ENCODE measurements around the gene NEO1.

DNA sequence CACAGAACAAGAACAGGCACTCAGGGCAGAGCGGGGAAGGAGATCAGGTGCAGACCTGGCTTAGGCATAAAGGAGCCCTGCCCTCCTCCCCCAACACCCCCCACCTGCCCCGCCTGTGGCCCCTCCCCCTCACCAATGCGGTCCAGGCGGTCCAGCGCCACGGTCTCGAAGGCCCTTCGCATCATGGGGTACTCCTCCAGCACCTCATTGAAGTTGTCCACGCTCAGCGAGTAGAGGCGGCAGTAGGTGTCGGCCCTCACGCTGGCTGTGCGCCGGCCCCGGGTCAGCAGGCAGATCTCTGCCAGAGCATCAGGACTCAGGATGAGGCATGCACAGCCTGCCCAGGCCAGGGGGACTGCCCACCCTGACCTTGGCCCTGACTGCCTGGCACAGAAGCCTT is 271.7 kb downstream of the NEO1 start:
- no peak for TF ChIP-seq POLR2A (IDR thresholded peaks at IDR 0.05)
- TF ChIP-seq CTCF (IDR thresholded peaks at IDR 0.05): no peak
